SK-N-SH (cell line): ENCODE data around the gene SAMD14. TPM values are rescaled to one million over a fixed set of nuclear protein-coding genes. Genes with fewer than 3 reads are reported as not detected.

Source experiments
- CHD2 ChIP-seq: fragments of 150-350 bp; IDR thresholded peaks from 2 replicates; pipeline ENCODE4 v1.6.1; 2018; ENCODE audit warnings: low read length; ENCODE audit not compliant: partially characterized antibody
- CTCF ChIP-seq: fragments of 200-600 bp; sonication (generic); IDR thresholded peaks from 2 replicates; pipeline ENCODE4 v1.6.1; 2017; ENCODE audit warnings: antibody characterized with exemption, mild to moderate bottlenecking, moderate library complexity
- EZH2phosphoT487 ChIP-seq: fragments of 200-600 bp; sonication (generic); IDR thresholded peaks from 2 replicates; pipeline ENCODE4 v1.6.1; 2017; ENCODE audit warnings: low read depth, mixed run types, mild to moderate bottlenecking, antibody characterized with exemption, moderate library complexity, borderline replicate concordance
- FOXJ3 ChIP-seq: sonication (generic); formaldehyde crosslinking; IDR thresholded peaks from 2 replicates; pipeline ENCODE4 v1.5.1; 2020; ENCODE audit warnings: mild to moderate bottlenecking, missing genetic modification reagents
- GABPA ChIP-seq: IDR thresholded peaks from 2 replicates; pipeline ENCODE4 v1.4.0; 2012; ENCODE audit warnings: low read depth, mild to moderate bottlenecking
- GATA2 ChIP-seq: sonication (generic); formaldehyde crosslinking; IDR thresholded peaks from 2 replicates; pipeline ENCODE4 v1.5.0; 2020; ENCODE audit warnings: mild to moderate bottlenecking, missing genetic modification reagents
- IRF3 ChIP-seq: fragments of 150-350 bp; IDR thresholded peaks from 2 replicates; pipeline ENCODE4 v1.6.1; 2016; ENCODE audit warnings: mild to moderate bottlenecking, low read depth, low read length
- JUND ChIP-seq: IDR thresholded peaks from 2 replicates; pipeline ENCODE4 v1.4.0; 2012
- MAX ChIP-seq: IDR thresholded peaks from 2 replicates; pipeline ENCODE4 v1.4.0; 2012; ENCODE audit warnings: low read depth
- PBX3 ChIP-seq: IDR thresholded peaks from 2 replicates; pipeline ENCODE4; 2012
- POLR2AphosphoS5 ChIP-seq: IDR thresholded peaks from 2 replicates; pipeline ENCODE4 v1.6.1; 2012; ENCODE audit warnings: low read depth, low read length
- RFX5 ChIP-seq: IDR thresholded peaks from 2 replicates; pipeline ENCODE4 v1.6.1; 2012; ENCODE audit warnings: mild to moderate bottlenecking, improper control_type of control experiment, low read length
- RXRA ChIP-seq: IDR thresholded peaks from 2 replicates; pipeline ENCODE4 v1.4.0; 2012; ENCODE audit warnings: low read depth, mild to moderate bottlenecking, borderline replicate concordance
- SMC3 ChIP-seq: IDR thresholded peaks from 2 replicates; pipeline ENCODE4 v1.6.1; 2012; ENCODE audit warnings: low read depth, low read length, improper control_type of control experiment
- TAF1 ChIP-seq: IDR thresholded peaks from 2 replicates; pipeline ENCODE4 v1.6.1; 2012; ENCODE audit warnings: low read depth, mild to moderate bottlenecking, low read length, moderate library complexity, borderline replicate concordance
- TCF12 ChIP-seq: IDR thresholded peaks from 2 replicates; pipeline ENCODE4 v1.4.0; 2012
- USF1 ChIP-seq: IDR thresholded peaks from 2 replicates; pipeline ENCODE4 v1.4.0; 2012; ENCODE audit warnings: low read depth, borderline replicate concordance
- YY1 ChIP-seq: IDR thresholded peaks from 2 replicates; pipeline ENCODE4 v1.4.0; 2012; ENCODE audit warnings: low read depth, mild to moderate bottlenecking
- polyA plus RNA-seq, 3 experiments: library from polyadenylated mRNA; depleted of rRNA; stranded (reverse); fragments of >200 nt; gene quantifications; 2 replicates each; pipeline ENCODE4 v1.2.3, GENCODE V29; 2012

Gene SAMD14
- polyA plus RNA-seq, 1 of the 3 experiments (the other 2 are of a cell fraction), result 3.4 TPM

GRCh38 chr17:50161023-50161910 is 31.3 kb upstream of the SAMD14 start (continued):
- TF ChIP-seq EZH2phosphoT487 (no peak), PBX3 (no peak; the same call in 1 of the 2 replicates), IRF3 (no peak), TCF12 (no peak; the same call in 1 of the 2 replicates), RFX5 (peak; percentile 60; the same call in 1 of the 2 replicates), POLR2AphosphoS5 (peak; percentile 89), MAX (peak; percentile 89), RXRA (no peak), GABPA (no peak), CTCF (peak; percentile 97), YY1 (no peak), FOXJ3 (CRISPR knock-in tag) (peak; percentile 45; the same call in 1 of the 2 replicates), JUND (no peak), TAF1 (peak; percentile 56), CHD2 (peak; percentile 76), USF1 (no peak), SMC3 (peak; percentile 99), GATA2 (CRISPR knock-in tag) (peak; percentile 50)
